A172 (cell line): ENCODE results near the gene SPTSSB. TPM values are rescaled to one million over a fixed set of nuclear protein-coding genes. Genes with fewer than 3 reads are reported as not detected.
A peak's percentile ranks its signal among the peaks of the same experiment; 100 is the strongest.

Experiments
- DNase-seq: peaks from one replicate; pipeline ENCODE4 v3.0.0-alpha.2; 2015; ENCODE audit warnings: low spot score
- total RNA-seq: library from RNA; depleted of rRNA; stranded (reverse); fragments of >200 nt; shearing (Covaris generic); gene quantifications from 2 replicates; pipeline ENCODE4 v1.2.3, GENCODE V29; 2014; rRNA removed

SPTSSB gene, protein sequence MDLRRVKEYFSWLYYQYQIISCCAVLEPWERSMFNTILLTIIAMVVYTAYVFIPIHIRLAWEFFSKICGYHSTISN
- not detected in 2 replicates for total RNA-seq

DNA sequence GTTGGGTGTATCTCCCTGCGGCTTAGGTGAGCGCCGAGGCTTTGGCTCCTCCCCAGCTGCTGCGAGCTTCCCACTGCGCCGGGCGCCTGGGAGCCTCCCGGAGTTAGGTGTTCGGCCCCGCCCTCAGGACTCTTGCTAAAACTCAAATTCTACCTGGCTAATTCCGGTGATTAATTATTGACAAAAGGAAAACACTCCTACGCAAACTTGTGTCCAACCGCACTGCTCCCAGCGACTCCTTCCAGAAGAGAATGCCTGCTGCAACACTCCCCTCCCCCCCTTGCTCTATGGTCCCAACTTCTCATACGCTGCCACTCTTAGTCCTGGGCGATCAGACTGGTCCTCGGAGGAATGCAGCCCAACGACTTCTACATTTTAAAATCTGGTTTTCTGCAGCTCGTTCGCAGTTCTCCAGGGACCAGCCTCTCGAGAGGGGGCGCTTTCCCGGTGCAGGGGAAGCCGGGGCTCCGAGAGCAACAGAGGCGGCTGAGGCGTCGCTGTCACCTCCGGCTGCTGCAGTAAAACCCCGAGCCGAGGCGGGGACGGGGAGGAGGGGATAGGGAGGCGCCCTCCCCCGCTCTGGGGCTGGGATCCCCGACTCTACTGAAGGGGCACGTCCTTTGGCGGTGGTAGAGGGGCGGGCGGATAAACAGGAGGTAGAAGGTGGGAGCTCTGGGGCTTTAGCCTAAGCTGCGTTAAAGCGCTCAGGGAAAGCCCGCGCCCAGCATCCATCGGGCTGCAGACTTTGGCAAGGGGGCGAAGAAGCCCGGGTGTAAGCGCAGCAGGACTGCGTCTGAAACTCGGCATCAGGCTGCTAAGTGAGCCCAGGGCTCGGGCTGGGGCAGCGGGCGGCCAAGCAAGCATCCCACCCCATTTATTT lies at the start of gene SPTSSB:
Gene SPTSSB (minus strand): TSS at position 77 of the 880 bp plus-strand sequence. CDS start 25,194 bp downstream, outside the sequence.
- DNase-seq = no peak

DNA sequence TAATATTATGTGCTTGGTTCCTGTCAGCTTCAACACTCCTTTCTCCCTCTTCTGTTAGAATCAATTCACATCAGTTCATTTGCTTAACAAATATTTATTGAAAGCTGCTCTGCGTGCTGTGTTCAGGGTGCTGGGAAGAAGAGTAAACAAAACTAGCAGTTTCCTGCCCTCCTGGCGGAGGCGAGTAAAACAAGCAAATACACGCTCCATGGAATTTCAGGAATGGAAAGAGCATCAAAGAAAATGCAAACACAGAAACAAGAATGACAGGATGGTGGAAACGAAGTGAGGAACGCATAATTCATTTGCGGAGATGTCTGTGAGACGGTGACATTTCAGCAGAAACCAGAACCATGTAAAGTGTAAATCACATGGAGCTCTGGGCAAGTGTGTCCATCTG lies 49.4 kb upstream of the SPTSSB start:
- no peak for DNase-seq

DNA sequence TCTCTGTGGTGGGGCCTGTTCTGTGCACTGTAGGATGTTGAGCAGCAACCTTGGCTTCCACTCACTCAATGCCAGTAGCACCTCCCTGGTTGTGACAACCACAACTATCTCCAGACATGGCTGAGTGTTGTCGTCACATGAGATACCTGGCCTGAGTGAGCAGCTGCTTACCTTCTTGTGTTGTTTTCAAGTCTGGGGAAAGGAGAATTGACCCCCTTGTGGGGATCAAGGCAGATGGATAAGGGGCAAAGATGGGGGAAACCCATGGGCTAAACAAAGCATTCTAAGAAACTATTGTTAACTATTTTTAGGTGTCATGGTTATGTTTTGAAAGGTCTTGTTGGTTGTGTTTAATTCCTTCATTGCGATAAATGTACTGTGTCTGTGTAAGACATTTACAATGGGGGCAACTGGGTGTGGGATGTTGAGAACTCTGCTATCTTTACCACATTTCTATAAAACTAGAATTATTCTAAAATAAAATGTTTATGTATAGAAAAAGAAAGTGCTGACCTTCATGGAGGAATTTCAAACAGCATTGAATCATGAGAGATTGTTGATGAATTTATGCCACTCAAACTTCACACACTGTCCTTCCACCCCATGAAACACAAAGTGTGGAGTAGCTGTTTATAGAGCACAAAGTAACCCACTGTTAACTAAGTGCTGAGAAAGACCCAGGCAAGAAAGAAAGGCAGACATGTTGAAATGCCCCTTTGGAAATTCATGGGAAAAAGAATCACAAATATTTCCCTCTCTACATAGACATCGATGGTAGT lies 48.4 kb upstream of the SPTSSB start:
- DNase-seq = no peak

GRCh38 chr3:161415506-161416231 lies 44.4 kb upstream of the SPTSSB start:
- DNase-seq = peak; percentile 55

GRCh38 chr3:161414907-161415306 lies 43.6 kb upstream of the SPTSSB start:
- no peak for DNase-seq

DNA sequence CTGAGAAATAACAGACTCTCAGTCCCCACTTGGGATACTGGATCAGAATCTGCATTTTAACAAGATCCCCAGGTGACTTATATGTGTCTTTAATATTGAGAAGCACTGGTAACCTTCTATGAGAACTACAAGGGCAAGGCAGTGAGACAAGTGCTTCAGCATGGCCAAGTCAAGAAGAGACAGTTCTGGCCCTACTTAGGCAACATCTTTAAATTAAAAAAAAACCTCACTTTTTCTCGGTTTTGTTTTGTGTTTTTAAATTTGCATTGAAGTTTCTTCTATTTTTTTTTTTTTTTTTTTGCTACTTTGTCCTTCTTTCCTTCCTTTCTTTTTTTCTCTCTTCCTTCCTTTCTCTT lies 42.5 kb upstream of the SPTSSB start:
- no peak for DNase-seq

- peak; percentile 29 for DNase-seq
These were observed 42.0 kb upstream of the SPTSSB start for GRCh38 chr3:161413127-161413854.

DNA sequence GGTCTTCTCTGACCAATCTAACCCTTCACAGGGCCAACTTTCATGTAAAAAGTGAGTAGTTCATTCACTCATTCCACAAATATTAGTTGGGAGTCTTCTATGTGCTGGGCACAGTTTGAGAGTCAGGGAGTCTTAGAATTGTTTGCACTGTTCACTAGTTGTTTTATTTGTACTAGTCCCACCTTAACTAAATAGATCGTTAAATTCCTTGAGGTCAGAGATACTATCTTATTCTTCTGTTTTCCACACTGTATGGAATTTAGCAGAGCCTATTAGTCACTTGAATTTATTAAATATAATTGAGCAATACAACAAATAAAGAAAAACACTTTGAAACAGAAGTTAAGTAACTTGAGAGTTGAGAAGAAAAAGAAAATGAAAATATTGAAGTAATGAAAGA lies 40.8 kb upstream of the SPTSSB start:
- no peak for DNase-seq

GRCh38 chr3:161409858-161410257 lies 38.5 kb upstream of the SPTSSB start:
- DNase-seq = peak; percentile 11

DNA sequence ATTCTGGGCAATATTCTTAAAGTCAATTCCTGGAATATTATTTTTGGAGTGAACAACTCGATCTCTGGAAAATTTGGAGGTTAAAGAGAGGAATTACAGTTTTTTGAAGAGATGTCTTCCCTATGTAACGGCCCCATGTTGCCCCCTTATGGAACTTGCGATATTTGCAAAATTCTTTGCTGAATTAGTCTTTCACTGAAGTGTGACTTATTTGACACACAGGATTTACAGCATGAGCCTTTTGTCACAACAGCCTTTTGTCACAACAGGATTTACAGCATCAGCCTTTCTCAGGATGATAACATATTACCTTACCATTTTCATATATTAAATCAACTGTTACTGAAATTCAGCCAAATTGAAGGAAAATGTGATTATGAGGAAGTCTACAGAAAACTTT lies 37.8 kb upstream of the SPTSSB start:
- peak; percentile 55 for DNase-seq

DNA sequence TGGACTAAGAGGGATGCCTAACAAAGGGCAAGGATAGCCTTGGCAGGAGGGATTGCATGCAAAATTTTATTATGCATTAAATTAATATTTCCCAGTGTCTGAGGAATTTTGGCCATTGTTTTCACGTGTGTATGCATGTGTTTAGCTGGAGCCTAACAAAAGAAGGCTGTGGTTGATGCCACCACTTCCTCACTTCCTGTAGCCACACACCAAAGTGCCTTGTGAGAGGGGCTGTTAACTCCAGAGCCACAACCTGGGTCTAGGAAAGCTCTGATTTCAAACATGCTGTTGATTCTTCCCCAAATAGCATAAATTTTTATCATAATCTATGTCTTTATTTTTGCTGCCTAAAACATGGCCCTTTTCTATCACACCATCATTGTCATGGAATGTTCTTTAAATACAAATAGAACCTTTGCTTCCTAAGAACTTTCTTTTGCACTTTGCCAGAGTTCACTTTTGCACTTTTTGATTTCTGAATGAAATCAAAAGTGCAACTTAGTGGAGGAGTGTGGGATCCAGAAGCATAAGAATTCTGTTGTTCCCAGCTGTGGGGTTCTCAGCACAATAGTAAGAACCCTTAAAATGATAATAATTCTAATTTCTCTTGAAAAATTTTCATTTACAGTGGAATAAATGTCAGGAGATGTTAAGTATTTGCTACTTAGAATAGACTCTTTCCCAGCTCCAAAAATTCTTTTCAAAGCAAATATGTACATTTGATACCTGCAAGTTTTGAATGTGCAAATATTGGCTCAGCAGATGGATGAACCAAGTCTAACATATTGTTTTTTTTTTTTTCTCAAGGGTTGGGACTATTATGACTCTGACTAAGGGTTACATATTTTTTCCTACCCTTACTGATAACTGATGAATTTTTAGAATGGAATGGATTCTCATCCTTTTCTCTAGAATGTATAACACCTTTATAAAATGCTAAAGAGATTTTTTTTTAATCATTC lies 35.6 kb upstream of the SPTSSB start:
- no peak for DNase-seq

DNA sequence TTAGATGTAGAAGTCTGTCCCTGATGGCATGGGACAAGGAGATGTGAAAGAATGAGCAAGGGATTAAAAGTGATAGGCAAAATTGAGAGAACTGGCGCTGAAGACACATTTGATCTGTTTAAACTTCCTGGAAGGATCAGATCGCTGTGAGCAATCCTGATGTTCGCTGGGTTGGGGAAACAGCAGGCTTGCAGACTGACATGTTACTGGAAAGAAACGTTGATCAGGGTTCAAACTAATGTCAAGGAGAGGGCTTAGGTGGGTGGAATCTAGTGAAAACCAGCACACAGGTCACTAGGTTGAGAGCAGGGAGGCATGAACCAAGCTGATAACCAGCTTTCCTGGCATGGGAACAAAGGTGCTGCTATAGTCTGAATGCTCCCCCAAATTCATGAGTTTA lies 34.5 kb upstream of the SPTSSB start:
- DNase-seq = no peak

DNA sequence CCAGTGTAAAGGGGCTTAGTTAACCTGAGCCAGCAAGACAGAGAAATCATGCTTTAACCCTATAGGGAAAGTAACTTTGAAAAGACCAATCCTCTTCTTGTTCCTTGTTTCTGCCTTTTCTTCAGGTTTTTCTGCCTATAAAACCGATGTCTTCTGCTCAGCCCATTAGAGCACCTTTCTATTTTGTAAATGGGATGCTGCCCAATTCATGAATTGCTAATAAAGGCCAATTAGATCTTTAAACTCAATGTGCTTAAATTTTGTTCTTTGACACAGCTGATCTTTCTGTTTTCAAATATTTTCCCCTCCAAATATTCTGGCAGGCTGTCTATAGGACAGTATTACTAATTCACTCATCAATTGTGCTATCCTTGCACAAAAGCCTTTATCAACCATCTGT lies 33.8 kb upstream of the SPTSSB start:
- no peak for DNase-seq

DNA sequence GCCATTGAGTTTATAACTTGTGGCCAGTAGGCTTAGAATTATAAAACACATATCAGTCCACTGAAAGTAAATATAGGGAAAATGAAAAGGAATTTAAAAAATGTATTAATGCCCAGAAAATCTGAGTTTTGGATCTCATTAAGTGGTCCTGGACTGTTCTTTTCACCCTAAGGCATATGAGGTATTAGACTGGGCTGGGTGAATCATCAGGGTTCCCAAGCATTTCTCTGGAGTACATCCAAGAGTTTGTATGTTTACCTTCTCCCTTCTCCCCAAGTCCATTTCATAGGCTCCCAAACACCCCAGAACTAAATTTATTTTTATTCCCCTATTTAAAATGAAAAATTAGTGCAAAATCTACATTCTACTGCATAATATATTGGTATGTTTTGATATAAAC lies 31.9 kb upstream of the SPTSSB start:
- DNase-seq = peak; percentile 32

- DNase-seq = no peak
These were observed 30.1 kb upstream of the SPTSSB start for GRCh38 chr3:161401389-161401788.

- DNase-seq = no peak
These were observed 29.3 kb upstream of the SPTSSB start for GRCh38 chr3:161400650-161401049.

GRCh38 chr3:161395115-161396012 lies 24.0 kb upstream of the SPTSSB start:
- DNase-seq = no peak

DNA sequence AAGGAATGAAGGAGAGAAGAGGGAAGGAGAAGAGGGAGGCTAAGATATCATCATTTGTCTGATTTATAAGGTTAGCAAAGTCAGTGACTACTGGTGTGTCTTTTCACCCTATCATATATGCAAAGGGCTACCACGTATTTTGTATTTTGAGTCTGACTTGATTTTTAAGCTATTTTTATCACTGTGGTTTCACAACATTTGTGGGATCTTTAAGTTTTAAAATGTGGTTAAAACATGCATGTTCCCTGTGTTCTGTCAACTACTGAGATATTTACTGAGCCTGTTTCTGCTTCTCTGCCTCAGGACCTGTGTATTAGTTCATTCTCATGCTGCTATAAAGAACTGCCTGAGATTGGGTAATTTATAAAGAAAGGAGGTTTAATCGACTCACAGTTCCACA lies 22.5 kb upstream of the SPTSSB start:
- no peak for DNase-seq

GRCh38 chr3:161393310-161393709 lies 22.0 kb upstream of the SPTSSB start:
- no peak for DNase-seq
